HL-60/S4 treated with retinoic acid at 250 ng/mL for 4 days and 3 days (cell line): Measurements from ENCODE around the gene LRRK2.
"Not testable (repeated sequence)": the region's sequence is repeated elsewhere in the genome, so short reads cannot be mapped to it uniquely, and the experiment has no call there.

Experiments
- in situ Hi-C: fragments of 300-500 bp; cut with MboI; formaldehyde crosslinking; loops from 2 replicates; pipeline ENCODE4 v1.7.0; 2022; ENCODE audit warnings: low sequenced_read_pairs

Gene LRRK2

GRCh38 chr12:40382217-40382616 lies 157.4 kb downstream of the LRRK2 start:
- in situ Hi-C loops = no loop called here

- in situ Hi-C loops = not testable (repeated sequence)
Observed at GRCh38 chr12:40387279-40387678, 162.5 kb downstream of the LRRK2 start.

GRCh38 chr12:40390980-40391379 lies 166.2 kb downstream of the LRRK2 start:
- in situ Hi-C loops = no loop called here

GRCh38 chr12:40393026-40393425 lies 168.2 kb downstream of the LRRK2 start:
- in situ Hi-C loops = no loop called here

- in situ Hi-C loops = no loop called here
Observed at GRCh38 chr12:40399656-40400055, 174.9 kb downstream of the LRRK2 start.

- in situ Hi-C loops = no loop called here
Observed at GRCh38 chr12:40405419-40405818, 180.6 kb downstream of the LRRK2 start.
